HepG2 (cell line): ENCODE results near the gene KIF22. TPM values are rescaled to one million over a fixed set of nuclear protein-coding genes. Genes with fewer than 3 reads are reported as not detected.

Experiments used
- CEBPG ChIP-seq: IDR thresholded peaks from 2 replicates; pipeline ENCODE4 v1.6.1; 2016
- DMAP1 ChIP-seq: IDR thresholded peaks from 2 replicates; pipeline ENCODE4 v1.6.1; 2016
- FOSL2 ChIP-seq: sonication (generic); formaldehyde crosslinking; IDR thresholded peaks from 2 replicates; pipeline ENCODE4 v1.4.0; 2020; ENCODE audit warnings: missing genetic modification reagents
- HCFC1 ChIP-seq: fragments of 150-350 bp; IDR thresholded peaks from 2 replicates; pipeline ENCODE4 v1.6.1; 2014; ENCODE audit warnings: low read depth, low read length
- HOXA7 ChIP-seq: sonication (generic); formaldehyde crosslinking; IDR thresholded peaks from 2 replicates; pipeline ENCODE4 v1.8.1; 2022; ENCODE audit warnings: mild to moderate bottlenecking, missing genetic modification reagents, moderate library complexity
- JUND ChIP-seq: sonication (generic); formaldehyde crosslinking; IDR thresholded peaks from 2 replicates; pipeline ENCODE4 v1.8.0; 2022; ENCODE audit warnings: mild to moderate bottlenecking, missing genetic modification reagents
- KMT2B ChIP-seq: IDR thresholded peaks from 2 replicates; pipeline ENCODE4 v1.6.1; 2016; ENCODE audit warnings: missing genetic modification reagents, missing compliant biosample characterization
- MEIS1 ChIP-seq: sonication (generic); formaldehyde crosslinking; IDR thresholded peaks from 2 replicates; pipeline ENCODE4 v1.9.0; 2021; ENCODE audit warnings: mild to moderate bottlenecking, missing genetic modification reagents, moderate library complexity, borderline replicate concordance
- RCOR2 ChIP-seq: IDR thresholded peaks from 2 replicates; pipeline ENCODE4 v1.6.1; 2016; ENCODE audit warnings: missing biosample characterization, missing genetic modification reagents
- TAF1 ChIP-seq: sonication (generic); formaldehyde crosslinking; IDR thresholded peaks from 2 replicates; pipeline ENCODE4 v1.4.0; 2020; ENCODE audit warnings: missing genetic modification reagents
- WIZ ChIP-seq: sonication (generic); formaldehyde crosslinking; IDR thresholded peaks from 2 replicates; pipeline ENCODE4 v1.5.1; 2020; ENCODE audit warnings: mild to moderate bottlenecking, missing genetic modification reagents
- ZNF3 ChIP-seq: IDR thresholded peaks from 2 replicates; pipeline ENCODE4 v1.7.0; 2017; ENCODE audit warnings: inconsistent platforms
- ZNF44 ChIP-seq: sonication (generic); formaldehyde crosslinking; IDR thresholded peaks from 2 replicates; pipeline ENCODE4 v1.5.1; 2020; ENCODE audit warnings: mild to moderate bottlenecking, missing genetic modification reagents
- ZNF557 ChIP-seq: sonication (generic); formaldehyde crosslinking; IDR thresholded peaks from 2 replicates; pipeline ENCODE4 v1.4.0; 2020; ENCODE audit warnings: missing genetic modification reagents
- ZNF713 ChIP-seq: sonication (generic); formaldehyde crosslinking; IDR thresholded peaks from 2 replicates; pipeline ENCODE4 v1.4.0; 2020; ENCODE audit warnings: mild to moderate bottlenecking, missing genetic modification reagents
- polyA plus RNA-seq, 8 experiments: library from polyadenylated mRNA; depleted of rRNA in 3 of 8; stranded (reverse) in 7 of 8; unstranded in 1 of 8; fragments of >200 nt; fragmentation: Illumina TruSeq in 4 of 8; extraction: Trizol in 4 of 8; gene quantifications; 2 replicates each; pipeline versions ENCODE4 v1.2.1 to v1.2.3, GENCODE V29; 2011 to 2016; ENCODE audit warnings: low read depth in 4 of 8, missing spikeins in 1 of 8, mixed read lengths in 1 of 8; ENCODE audit not compliant: insufficient read depth in 1 of 8
- total RNA-seq, 5 experiments: library from RNA; depleted of rRNA; stranded (reverse); fragments of >200 nt; fragmentation: Illumina TruSeq; extraction: Trizol; gene quantifications; 2 replicates each; pipeline ENCODE4 v1.2.3, GENCODE V29; 2016; ENCODE audit warnings: low read depth in 1 of 5
- TF ChIP-seq, protein P1 (sequence below): sonication (generic); formaldehyde crosslinking; IDR thresholded peaks from 2 replicates; pipeline ENCODE4 v1.4.0; 2020; ENCODE audit warnings: missing genetic modification reagents
- TF ChIP-seq, protein P2 (sequence below), 2 experiments: fragments of 450-650 bp in 1 of 2; sonication (generic) in 1 of 2; formaldehyde crosslinking in 1 of 2; IDR thresholded peaks; 2 replicates each; pipeline versions ENCODE4 v1.6.1 to v1.8.0; 2016 to 2022; ENCODE audit warnings: antibody characterized with exemption in 1 of 2, mild to moderate bottlenecking in 1 of 2, missing genetic modification reagents in 1 of 2
- TF ChIP-seq, protein P3 (sequence below): sonication (generic); formaldehyde crosslinking; IDR thresholded peaks from 2 replicates; pipeline ENCODE4 v1.5.1; 2020; ENCODE audit warnings: mild to moderate bottlenecking, missing genetic modification reagents, moderate library complexity

The KIF22 gene
- total and polyA plus RNA-seq, 2 of the 13 experiments (the other 11 are each of a cell fraction or from before 2014, with no cell fraction given), result 95.8 to 118 TPM

DNA sequence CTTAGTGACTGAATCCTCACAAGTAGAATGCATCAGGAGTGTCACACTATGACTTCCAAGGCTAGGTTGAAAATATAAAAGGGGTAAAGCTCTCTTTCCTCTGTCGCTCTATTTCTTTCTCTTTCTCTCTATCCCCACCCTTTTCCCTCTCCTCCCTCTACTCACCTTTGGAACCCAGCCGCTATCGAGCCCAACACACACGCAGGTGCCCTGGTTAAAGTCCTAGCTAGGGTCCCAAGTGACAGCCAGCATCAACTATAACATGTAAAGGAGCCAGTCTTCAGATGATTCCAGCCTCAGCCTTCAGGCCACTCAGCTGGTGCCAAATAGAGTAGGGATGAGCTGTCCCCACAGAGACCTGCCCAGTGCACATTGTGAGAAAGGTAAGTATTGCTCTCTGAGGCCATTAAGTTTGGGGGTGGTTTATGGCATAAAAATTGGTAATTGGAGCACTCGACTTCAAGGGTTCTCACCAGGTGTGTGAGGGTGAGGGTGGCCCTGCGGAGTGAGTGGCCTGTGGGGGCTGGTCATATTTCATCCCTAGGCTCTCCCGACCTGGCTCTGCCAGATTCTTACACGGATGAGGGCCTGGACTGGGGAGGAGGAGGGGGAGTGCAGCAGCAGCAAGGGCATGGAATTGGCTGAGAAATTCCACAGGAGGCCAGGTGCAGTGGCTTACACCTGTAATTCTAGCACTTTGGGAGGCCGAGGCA, 29.8 kb upstream of the KIF22 start (continued):
- TF ChIP-seq, protein P1, sequence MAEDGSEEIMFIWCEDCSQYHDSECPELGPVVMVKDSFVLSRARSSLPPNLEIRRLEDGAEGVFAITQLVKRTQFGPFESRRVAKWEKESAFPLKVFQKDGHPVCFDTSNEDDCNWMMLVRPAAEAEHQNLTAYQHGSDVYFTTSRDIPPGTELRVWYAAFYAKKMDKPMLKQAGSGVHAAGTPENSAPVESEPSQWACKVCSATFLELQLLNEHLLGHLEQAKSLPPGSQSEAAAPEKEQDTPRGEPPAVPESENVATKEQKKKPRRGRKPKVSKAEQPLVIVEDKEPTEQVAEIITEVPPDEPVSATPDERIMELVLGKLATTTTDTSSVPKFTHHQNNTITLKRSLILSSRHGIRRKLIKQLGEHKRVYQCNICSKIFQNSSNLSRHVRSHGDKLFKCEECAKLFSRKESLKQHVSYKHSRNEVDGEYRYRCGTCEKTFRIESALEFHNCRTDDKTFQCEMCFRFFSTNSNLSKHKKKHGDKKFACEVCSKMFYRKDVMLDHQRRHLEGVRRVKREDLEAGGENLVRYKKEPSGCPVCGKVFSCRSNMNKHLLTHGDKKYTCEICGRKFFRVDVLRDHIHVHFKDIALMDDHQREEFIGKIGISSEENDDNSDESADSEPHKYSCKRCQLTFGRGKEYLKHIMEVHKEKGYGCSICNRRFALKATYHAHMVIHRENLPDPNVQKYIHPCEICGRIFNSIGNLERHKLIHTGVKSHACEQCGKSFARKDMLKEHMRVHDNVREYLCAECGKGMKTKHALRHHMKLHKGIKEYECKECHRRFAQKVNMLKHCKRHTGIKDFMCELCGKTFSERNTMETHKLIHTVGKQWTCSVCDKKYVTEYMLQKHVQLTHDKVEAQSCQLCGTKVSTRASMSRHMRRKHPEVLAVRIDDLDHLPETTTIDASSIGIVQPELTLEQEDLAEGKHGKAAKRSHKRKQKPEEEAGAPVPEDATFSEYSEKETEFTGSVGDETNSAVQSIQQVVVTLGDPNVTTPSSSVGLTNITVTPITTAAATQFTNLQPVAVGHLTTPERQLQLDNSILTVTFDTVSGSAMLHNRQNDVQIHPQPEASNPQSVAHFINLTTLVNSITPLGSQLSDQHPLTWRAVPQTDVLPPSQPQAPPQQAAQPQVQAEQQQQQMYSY (CRISPR knock-in tag), result no peak
- no peak for TF ChIP-seq ZNF3 (CRISPR knock-in tag)
- no peak for TF ChIP-seq WIZ
- TF ChIP-seq, protein P2, sequence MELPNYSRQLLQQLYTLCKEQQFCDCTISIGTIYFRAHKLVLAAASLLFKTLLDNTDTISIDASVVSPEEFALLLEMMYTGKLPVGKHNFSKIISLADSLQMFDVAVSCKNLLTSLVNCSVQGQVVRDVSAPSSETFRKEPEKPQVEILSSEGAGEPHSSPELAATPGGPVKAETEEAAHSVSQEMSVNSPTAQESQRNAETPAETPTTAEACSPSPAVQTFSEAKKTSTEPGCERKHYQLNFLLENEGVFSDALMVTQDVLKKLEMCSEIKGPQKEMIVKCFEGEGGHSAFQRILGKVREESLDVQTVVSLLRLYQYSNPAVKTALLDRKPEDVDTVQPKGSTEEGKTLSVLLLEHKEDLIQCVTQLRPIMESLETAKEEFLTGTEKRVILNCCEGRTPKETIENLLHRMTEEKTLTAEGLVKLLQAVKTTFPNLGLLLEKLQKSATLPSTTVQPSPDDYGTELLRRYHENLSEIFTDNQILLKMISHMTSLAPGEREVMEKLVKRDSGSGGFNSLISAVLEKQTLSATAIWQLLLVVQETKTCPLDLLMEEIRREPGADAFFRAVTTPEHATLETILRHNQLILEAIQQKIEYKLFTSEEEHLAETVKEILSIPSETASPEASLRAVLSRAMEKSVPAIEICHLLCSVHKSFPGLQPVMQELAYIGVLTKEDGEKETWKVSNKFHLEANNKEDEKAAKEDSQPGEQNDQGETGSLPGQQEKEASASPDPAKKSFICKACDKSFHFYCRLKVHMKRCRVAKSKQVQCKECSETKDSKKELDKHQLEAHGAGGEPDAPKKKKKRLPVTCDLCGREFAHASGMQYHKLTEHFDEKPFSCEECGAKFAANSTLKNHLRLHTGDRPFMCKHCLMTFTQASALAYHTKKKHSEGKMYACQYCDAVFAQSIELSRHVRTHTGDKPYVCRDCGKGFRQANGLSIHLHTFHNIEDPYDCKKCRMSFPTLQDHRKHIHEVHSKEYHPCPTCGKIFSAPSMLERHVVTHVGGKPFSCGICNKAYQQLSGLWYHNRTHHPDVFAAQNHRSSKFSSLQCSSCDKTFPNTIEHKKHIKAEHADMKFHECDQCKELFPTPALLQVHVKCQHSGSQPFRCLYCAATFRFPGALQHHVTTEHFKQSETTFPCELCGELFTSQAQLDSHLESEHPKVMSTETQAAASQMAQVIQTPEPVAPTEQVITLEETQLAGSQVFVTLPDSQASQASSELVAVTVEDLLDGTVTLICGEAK (IDR thresholded peaks at IDR 0.05), result no peak
- TF ChIP-seq, protein P2 (CRISPR knock-in tag; IDR thresholded peaks at IDR 0.05), result 0 out of 2 replicates have a peak, but pooled peaks have one; percentile 30
- no peak for TF ChIP-seq JUND (CRISPR knock-in tag)
- TF ChIP-seq TAF1 (CRISPR knock-in tag), result no peak
- TF ChIP-seq ZNF44, result no peak
- no peak for TF ChIP-seq MEIS1 (CRISPR knock-in tag)
- no peak for TF ChIP-seq HCFC1
- TF ChIP-seq DMAP1 (CRISPR knock-in tag), result no peak
- TF ChIP-seq KMT2B, result no peak
- TF ChIP-seq RCOR2, result no peak
- TF ChIP-seq, protein P3, sequence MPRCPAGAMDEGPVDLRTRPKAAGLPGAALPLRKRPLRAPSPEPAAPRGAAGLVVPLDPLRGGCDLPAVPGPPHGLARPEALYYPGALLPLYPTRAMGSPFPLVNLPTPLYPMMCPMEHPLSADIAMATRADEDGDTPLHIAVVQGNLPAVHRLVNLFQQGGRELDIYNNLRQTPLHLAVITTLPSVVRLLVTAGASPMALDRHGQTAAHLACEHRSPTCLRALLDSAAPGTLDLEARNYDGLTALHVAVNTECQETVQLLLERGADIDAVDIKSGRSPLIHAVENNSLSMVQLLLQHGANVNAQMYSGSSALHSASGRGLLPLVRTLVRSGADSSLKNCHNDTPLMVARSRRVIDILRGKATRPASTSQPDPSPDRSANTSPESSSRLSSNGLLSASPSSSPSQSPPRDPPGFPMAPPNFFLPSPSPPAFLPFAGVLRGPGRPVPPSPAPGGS, result no peak
- no peak for TF ChIP-seq HOXA7 (CRISPR knock-in tag)
- TF ChIP-seq FOSL2 (CRISPR knock-in tag), result no peak
- no peak for TF ChIP-seq ZNF713 (CRISPR knock-in tag)
- TF ChIP-seq CEBPG (CRISPR knock-in tag), result no peak
- no peak for TF ChIP-seq ZNF557
